SK-N-MC (cell line): Measurements from ENCODE around the gene XAGE1B.

Source experiments
- EZH2 ChIP-seq: fragments of 200-600 bp; sonication (generic); IDR thresholded peaks from one replicate; pipeline ENCODE4 v1.6.1; 2017; ENCODE audit warnings: antibody characterized with exemption
- FOXP2 ChIP-seq: optimal IDR thresholded peaks from 2 replicates; pipeline ENCODE3; 2011; ENCODE audit warnings: mild to moderate bottlenecking, moderate library complexity; ENCODE audit not compliant: insufficient read depth; ENCODE audit errors: extremely low read length, control extremely low read depth
- POLR2AphosphoS5 ChIP-seq: IDR thresholded peaks from 2 replicates; pipeline ENCODE4 v1.6.1; 2012; ENCODE audit warnings: mild to moderate bottlenecking, low read depth, low read length, borderline replicate concordance

GRCh38 chrX:52563105-52563504, 46.2 kb upstream of the XAGE1B start:
- TF ChIP-seq POLR2AphosphoS5 (no peak), EZH2 (no peak), FOXP2 (no peak)
